GM21723 (cell line): ENCODE data around the gene RBM28.

ENCODE experiments used
- ATAC-seq: cut with Tn5 transposase; IDR thresholded peaks from one replicate; pipeline ENCODE4 v1.9.1; 2021; ENCODE audit warnings: mild to moderate bottlenecking, moderate library complexity; ENCODE audit not compliant: unreplicated experiment

RBM28 gene

DNA sequence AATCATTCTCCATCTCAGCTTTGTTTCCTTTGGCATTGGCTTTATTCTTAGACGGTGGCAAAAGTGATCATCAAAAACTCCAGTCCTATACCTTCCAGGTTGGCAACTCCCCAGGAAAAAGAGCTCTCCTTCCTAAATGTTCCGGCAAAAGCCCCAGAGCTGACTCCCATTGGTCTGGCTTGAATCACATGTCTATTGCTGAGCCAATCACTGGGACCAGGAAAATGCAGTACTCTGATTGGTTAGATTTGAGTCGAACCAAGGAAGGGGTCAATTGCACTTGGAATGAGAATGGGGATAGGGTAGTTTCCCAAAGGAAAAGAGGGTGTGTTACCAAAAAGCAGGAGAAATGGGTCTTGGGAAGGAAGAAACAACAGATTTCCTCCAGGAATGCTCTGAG is 80.3 kb downstream of the RBM28 start:
- ATAC-seq, result no peak

DNA sequence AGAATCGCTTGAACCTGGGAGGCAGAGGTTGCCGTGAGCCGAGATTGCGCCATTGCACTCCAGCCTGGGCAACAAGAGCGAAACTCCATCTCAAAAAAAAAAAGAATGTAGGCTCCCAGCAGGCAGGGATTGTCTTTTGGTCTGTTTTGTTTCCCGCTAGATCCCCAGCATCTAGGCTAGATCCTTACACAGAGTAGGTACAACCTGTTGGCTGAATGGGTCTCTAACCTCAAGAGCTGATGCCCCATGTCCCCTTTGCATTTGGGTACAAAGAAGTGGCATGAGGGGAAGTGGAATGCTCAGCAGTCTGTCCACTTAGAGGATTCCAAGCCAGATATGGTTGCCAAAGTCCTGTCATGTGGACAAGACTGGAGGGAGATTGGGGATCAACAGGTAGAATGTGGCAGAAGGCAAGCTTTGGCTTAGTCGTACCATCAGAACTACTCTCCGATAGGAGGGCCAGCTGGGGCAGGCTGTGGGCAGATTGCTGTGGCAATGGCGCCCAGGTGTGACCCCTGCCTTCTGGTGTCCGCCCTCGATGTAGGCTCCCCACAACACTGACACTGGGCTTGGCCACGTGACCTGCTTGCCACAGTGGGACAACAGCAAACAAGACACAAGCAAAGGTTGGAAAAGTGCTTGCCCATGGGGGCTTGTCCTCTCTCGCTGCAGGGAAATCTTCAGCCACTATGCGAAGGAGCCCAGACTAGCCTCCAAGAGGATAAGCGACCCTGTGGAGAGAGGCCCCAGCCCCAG is 81.3 kb downstream of the RBM28 start:
- ATAC-seq, result no peak

DNA sequence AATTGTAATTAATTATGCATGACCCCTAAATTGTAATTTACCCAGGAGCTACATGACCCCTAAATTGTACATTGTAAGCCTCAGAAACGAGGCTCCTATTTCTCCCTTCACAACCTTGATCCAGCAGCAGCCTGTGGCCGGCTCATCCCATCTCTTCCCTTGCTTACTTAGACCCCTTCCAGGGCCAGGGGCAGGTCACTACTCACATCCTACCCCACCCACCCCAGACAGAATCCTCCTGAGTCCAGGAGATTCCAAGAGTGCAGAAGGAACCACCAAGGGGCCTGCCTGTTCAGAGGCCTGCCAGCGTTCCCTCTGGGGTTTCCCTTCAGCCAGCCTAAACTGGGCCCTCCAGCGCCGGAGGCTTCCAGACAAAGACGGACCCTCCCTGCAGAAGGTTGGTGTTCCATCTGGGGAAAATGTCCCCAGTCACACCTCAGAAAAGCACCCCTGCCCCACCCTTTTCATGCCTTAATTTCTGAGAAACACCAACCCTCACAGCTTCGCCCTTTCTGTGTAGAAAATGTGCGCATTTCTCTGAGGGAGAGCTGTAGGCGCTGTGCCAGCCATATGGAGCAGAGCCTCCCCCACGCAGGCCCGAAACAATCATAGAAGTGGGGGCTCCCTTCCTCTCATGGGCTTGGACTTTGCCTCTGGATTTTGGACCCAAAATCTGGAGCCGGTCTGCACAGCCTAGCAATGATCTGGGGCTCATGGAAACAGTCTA is 83.5 kb downstream of the RBM28 start:
- ATAC-seq, result no peak

DNA sequence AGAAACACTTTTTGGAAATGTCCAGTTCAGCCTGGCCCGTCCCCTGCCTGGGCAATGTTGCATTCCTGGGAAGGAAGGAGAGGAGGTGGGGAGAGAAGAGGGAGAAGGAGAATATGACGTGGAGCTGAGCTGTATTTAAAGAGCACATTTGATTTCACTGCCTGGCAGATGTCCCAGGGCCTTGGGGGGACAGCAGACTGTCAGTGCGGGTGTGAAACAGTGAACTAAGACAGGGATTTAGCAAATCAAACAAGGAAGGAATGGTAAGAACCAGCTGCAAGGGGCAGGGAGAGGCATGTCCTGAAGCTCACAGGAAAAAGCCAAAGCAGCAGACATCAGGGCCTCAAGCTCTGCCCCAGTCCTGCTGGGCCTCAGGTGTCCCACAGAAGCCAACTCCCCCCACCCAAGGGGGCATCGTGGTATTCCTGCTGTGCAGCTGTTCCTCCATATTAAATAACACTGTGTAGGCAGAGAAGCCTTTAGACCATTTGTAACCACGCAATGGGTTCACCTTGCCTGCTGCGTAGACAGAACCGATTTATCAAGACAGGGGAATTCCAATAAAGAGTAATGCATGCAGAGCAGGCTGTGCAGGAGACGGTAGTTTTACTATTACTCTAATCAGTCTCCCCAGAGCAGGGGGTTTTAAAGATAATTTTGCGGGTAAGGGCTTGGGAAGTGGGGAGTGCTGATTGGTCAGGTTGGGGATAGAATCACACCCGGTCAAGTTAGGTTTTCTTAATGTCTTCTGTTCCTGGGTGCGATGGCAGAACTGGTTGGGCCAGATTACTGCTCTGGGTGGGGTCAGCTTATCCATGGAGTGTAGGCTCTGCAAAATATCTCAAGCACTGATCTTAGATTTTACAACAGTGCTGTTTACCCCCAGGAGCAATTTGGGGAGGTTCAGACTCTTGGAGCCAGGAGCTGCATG is 84.3 kb downstream of the RBM28 start:
- no peak for ATAC-seq

DNA sequence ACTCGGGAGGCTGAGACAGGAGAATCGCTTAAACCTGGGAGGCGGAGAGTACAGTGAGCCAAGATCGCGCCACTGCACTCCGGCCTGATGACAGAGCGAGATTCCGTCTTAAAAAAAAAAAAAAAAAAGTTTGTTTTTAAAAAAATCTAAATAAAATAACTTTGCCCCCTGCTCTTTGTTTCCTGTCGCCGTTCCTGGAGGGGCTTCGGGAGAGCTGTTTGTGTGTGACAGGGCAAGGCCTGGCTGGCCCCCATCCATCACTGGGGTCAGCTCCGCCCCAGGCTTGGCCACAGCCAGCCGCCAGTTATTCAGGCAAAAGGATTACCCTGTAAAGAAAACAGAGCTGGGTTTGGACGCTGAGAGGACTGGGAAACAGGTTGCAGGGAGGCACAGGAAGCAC is 86.2 kb downstream of the RBM28 start:
- ATAC-seq, result no peak

DNA sequence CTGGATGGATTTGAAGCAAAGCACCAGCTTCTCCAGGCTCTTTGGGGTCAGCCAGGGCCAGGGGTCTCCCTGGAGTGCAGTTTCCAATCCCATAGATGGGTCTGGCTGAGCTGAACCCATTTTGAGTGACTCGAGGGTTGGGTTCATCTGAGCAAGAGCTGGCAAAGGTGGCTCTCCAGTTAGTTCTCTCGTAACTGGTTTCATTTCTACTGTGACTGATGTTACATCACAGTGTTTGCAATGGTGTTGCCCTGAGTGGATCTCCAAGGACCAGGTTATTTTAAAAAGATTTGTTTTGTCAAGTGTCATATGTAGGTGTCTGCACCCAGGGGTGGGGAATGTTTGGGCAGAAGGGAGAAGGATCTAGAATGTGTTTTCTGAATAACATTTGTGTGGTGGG is 88.4 kb downstream of the RBM28 start:
- ATAC-seq, result no peak

DNA sequence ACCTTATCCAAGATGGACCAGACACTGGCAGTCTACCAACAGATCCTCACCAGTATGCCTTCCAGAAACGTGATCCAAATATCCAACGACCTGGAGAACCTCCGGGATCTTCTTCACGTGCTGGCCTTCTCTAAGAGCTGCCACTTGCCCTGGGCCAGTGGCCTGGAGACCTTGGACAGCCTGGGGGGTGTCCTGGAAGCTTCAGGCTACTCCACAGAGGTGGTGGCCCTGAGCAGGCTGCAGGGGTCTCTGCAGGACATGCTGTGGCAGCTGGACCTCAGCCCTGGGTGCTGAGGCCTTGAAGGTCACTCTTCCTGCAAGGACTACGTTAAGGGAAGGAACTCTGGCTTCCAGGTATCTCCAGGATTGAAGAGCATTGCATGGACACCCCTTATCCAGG is 89.2 kb downstream of the RBM28 start:
- no peak for ATAC-seq

DNA sequence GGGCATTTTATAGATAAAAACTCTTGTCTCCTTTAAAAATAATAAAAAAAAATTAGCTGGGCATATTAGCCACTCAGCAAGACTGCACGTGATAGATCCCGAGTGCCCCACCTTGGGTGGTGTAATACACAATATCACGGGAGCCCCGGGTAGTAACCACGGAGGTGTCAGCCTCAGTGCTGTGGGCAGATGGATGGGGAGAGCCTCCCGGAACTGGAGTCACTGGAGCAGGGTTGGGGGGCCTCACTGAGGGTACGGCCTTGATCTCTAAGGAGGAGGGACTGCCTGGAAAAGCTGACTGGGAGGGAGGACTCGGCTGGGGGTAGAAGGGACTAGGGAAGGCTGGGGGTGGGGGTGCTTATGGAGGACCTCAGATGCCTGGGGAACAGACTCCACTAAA is 90.0 kb downstream of the RBM28 start:
- no peak for ATAC-seq

DNA sequence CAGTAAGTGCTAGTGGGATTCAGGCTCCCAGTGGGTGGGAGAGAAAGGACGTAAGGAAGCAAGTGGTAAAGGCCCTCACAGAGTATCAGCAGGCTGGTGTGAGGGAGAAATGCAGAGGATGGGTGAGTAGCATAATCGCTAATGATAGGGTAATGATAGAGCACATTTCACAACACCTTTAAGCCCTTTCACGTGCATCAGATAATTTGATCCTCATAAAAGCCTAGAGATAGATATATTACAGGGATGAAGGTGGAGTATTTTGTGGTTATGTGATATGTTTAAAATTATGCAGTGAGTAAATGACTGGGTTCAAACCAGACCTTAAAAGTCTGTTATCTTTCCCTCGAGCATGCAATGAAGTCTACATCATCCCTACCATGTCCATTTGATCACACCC is 92.4 kb downstream of the RBM28 start:
- no peak for ATAC-seq
